HG03103 (cell line): Measurements from ENCODE around the gene RAF1.

ENCODE experiments used
- ATAC-seq: cut with Tn5 transposase; IDR thresholded peaks from one replicate; pipeline ENCODE4 v1.9.1; 2021; ENCODE audit warnings: low read depth; ENCODE audit not compliant: unreplicated experiment

The RAF1 gene

DNA sequence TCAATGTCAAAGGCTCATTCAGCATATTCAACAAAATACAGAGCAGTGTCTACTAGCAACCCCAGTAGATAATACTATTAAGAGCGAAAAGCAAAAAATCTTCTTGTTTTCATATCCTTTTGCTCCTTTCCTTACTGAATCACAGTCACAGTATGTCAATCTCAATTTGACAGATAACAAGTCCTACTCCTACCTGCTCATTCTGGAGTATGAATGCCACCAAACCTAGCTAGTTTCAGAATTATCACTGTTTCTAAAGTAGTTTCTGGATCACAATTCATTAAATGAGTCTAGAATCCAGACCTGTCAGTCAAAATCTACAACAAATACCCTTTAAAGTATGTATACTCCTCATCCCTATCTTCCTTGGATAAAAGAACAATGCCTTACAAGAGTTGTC, 55.5 kb downstream of the RAF1 start:
- no peak for ATAC-seq

DNA sequence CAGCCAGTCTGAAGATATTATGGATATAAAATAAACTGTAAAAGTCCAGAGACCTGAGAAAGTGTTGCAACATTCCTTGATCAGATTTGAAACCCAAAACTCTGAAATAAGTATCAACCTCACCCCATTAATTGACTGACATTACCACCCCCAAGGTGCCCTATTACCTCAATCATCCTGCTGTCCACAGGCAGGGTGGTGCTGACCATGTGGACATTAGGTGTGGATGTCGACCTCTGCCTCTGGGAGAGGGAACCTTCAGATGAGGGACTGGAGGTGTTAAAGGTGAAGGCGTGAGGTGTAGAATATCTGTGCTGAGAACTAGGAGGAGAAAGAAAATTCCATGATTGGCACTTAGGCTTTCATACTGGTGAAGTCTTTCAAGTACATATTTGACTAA, 59.9 kb downstream of the RAF1 start:
- no peak for ATAC-seq

DNA sequence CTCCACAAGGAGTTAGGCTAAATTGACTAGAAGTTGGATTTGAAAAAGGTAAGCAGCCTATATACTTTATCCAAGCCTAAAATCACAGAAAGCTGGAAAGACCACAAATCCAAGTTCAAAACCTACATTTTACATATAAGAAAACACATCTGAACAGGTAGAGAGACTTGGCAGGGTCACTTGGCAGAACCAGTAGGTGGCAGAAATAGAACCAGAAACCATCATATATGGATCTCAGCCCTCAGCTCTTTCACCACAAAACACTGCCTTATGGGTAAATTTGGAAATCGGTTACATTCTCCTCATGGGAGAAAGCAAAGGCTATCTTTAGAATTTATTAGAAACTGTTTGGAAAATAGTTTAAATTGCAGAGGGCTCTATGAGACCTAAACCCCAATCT, 62.8 kb downstream of the RAF1 start:
- ATAC-seq: no peak

DNA sequence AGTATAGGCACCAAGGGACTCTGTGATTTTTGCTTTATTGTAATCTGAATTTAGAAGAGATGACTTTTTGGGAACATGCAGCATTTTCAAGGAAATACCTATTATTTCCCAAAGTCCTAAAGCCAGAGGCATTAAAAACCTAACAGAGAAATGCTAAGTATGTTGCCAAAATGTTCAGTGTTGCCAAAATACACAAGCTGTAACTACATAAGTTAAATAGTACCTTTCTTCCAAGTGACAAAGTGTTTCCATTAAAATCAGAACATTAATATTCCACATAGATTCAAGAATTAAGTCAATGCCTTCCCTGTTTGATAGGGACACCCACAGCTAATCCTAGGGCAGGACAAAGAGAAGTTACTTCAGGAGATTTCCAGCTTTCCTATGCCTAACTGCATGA, 65.0 kb downstream of the RAF1 start:
- no peak for ATAC-seq

- no peak for ATAC-seq
Measured at GRCh38 chr3:12593473-12593872, 70.4 kb downstream of the RAF1 start.

DNA sequence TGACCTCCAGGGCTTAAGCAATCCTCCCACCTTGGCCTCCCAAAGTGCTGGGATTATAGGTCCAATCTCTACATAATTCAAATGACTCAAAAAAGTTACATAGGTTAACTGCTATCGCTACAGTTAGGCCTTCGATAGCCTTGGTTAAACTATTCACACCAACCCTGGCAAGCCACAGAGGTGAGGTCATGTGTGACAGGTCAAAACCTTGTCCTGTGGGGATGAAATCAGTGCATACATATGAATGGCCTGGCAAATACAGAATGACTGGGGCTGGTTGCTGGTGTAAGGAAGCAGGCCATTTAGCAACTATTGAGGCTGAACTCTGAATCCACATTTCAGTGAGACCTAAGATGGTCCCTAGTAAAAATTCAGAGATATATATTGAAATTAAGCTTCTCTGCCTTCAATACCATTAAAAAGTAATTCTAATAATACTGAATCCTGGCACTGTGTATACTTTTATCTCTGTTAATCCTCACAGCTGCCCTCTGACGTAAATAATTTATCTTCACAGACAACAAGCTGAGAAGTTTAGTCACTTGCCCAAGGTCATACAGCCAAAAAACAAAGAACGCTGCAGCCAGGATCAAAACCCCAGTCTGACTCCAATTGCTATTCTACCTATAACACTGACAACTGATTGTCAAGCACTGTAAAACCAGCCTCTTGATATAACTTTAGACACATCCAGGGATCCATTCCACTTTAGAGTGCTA, 71.8 kb downstream of the RAF1 start:
- ATAC-seq: no peak

DNA sequence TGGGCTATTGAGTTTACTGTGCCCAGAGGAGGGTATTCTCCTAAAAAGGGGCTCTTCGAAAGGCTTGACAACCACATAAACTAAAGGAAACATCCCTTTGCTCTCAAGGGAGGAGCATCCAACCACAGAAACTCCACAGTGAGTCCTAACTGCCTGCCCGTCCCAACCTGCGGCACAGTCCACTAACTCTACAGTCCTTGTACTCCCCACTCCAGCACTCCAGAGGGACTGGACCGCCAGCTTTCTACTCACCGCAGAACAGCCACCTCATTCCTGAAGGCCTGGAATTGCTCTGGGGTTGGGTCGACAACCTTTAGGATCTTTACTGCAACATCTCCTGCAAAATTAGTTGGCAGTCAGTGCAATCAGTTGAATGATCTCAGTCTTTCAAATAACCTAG, 72.5 kb downstream of the RAF1 start:
- no peak for ATAC-seq

- ATAC-seq: no peak
Measured at GRCh38 chr3:12590096-12590495, 73.8 kb downstream of the RAF1 start.

DNA sequence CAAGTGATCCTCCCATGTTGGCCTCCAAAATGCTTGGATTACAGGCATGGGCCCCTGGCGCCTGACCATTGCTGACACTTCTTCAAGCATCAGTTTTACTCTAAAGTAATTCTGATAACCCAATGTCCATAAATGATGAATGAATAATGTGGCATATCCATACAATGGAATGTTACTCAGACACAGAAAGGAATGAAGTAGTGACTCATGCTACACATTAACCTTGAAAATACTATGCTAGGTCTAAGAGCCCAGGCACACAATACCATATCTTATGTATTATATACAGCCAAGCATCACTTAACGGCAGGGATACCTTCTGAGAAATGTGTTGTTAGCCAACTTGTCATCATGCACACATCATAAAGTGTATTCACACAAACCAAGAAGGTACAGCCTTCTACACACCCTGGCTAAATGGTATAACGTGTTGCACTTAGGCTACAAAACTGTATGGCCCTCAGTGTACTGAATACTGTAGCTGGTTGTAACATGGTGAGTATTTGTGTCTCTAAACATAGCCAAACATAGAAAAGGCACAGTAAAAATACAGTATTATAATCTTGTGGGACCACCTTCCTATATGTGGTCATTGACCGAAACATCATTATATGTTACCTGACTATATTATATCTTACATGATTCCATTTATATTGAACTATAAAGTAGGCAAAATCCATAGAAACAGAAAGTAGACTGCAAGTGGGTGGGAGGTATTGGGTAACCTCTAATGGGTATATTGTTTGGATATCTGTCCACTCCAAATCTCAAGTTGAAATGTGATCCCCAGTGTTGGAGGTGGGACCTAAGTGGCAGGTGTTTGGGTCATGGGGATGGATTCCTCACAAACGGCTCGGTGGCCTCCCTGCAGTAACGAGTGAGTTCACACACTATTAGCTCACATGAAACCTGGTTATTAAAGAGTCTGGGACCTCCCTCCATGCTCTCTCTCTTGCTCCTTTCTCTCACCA, 75.6 kb downstream of the RAF1 start:
- no peak for ATAC-seq

- ATAC-seq: no peak
Measured at GRCh38 chr3:12586403-12586802, 77.5 kb downstream of the RAF1 start.

GRCh38 chr3:12585970-12586369, 77.9 kb downstream of the RAF1 start:
- ATAC-seq: peak; percentile 62

- ATAC-seq: no peak
Measured at GRCh38 chr3:12585181-12585580, 78.7 kb downstream of the RAF1 start.

DNA sequence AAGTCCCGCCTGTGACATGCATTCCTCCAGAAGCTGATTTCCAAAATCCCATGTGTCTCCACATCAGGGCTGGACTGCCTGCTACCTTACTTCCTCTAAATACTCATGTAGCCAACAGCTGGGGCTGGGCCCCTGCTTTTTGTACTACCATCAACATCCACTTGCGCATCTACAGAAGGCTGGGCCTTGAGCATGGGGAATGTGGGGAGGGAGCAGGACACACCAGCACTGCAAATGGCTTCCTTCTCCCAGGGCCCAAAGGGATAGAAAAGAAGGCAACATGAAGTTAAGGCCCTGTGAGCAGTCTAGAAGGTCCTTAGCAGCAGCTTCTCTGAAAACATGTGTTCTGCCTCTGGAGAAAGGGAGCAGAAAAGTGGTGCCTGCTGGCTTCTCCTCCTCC, 79.8 kb downstream of the RAF1 start:
- ATAC-seq: no peak

- no peak for ATAC-seq
Measured at GRCh38 chr3:12583280-12583679, 80.6 kb downstream of the RAF1 start.

DNA sequence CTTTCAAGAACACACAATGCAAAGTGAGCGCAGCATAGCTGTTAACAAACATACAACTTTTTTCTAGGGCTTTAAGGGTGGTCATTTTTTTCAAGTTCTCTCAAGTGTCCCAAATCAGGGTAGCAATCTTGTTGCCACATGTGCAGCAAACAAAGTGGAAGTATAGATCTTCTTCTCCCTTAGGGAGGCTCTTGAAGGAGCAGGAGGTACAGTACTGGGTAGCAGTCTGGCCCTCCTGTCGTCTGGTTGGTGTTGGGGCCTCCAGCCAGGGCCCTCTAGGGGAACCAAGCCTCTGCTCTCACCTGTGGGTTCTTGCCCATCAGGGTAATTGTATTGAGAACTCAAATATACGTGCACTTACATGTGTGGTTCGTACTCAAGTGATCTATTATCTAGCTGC, 81.2 kb downstream of the RAF1 start:
- no peak for ATAC-seq

DNA sequence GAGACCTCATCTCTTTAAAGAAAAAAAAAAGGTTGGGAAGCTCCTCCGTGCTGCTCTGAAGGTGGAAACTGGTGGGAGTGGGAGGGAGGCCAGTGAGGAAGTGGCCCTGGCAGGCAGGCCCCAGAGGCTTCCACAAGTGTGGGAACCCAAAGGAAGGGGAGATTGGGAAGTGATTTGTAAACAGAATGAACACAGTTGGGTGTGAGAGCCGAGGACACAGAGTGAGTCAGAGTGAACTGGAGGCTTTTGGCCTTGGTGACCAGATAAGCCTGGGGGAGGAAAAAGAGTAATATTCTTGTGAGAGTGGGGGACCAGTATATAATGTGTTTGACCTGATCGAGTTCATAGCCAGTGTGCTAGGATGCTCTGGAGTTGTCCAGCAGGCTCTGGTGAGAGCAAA, 84.0 kb downstream of the RAF1 start:
- no peak for ATAC-seq

DNA sequence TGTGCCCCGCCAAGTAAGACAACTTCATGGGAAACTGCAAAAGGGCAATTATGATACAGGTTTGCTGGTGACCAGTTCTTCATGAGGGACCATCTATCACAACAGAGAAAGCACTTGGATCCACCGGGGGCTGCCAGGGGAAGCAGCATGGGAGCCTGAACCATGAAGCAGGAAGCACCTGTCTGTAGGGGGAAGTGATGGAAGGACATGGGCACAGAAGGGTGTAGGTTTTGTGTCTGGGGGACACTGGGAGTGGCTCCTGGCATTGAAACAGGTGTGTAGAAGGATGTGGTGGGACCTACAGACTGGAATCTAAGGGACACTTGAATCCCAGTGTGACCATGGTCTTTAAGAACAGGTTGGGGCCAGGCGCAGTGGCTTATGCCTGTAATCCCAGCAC, 84.5 kb downstream of the RAF1 start:
- ATAC-seq: no peak

DNA sequence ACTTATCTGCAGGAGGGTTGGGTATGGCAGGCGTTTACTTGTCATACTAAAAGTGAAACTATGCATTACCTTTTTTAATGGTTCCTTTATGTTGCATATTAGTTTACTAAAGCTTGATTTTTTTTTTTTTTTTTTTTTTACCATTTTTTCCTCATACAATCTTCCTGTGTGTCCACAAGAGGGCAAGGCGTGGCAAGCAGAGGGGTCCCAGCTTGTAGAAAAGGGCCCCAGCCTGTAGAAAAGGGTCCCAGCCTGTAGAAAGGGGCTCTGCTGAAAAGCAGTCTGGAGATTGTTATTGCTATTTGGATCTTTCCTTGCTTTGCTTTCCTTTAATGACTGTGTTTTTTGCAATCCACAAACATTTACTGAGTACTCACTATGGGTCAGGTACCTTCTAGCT, 85.2 kb downstream of the RAF1 start:
- no peak for ATAC-seq

DNA sequence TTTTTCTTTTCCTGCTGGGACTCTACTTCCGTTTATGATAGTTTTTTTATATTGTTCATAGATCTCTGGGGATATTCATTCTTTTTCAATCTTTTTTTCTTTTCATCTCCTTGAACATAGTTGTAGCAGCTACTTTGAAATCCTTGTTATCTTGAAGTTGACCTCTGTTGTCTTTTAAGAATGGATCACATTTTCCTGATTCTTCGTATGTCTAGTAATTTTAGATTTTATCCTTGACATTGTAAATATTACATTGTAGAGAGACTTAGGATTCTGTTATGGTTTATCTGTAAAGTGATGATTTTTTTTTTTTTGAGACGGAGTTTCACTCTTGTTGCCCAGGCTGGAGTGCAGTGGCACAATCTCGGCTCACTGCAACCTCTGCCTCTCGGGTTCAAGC, 86.5 kb downstream of the RAF1 start:
- no peak for ATAC-seq

- no peak for ATAC-seq
Measured at GRCh38 chr3:12574661-12575060, 89.3 kb downstream of the RAF1 start.

DNA sequence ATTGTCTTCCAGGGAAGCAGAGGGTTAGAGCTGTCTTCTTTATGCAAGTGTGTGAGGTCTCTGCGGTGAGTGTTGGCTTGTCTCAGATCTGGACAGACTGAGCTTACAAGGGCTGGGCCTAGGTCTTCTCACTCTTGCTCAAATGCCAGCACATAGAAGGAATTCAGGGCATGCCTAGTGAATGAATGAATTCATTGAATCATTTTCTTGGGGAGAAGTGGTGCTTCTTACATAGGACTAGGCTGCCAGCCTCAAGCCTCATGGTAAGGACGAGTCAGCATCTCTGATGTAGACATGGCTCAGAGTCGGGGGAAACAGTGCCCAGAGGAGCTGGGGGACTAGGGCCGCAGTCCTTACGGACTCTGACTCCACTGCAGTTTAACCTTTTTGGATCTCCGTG, 89.8 kb downstream of the RAF1 start:
- no peak for ATAC-seq

GRCh38 chr3:12571986-12572385, 91.9 kb downstream of the RAF1 start:
- ATAC-seq: no peak
